COR-L47 (cell line): ENCODE measurements around the gene HGS.
A peak's percentile ranks its signal among the peaks of the same experiment; 100 is the strongest.

Source experiments
- DNase-seq: peaks from one replicate; lab custom pipeline; 2025; lab: John Stamatoyannopoulos, UW

Gene HGS

DNA sequence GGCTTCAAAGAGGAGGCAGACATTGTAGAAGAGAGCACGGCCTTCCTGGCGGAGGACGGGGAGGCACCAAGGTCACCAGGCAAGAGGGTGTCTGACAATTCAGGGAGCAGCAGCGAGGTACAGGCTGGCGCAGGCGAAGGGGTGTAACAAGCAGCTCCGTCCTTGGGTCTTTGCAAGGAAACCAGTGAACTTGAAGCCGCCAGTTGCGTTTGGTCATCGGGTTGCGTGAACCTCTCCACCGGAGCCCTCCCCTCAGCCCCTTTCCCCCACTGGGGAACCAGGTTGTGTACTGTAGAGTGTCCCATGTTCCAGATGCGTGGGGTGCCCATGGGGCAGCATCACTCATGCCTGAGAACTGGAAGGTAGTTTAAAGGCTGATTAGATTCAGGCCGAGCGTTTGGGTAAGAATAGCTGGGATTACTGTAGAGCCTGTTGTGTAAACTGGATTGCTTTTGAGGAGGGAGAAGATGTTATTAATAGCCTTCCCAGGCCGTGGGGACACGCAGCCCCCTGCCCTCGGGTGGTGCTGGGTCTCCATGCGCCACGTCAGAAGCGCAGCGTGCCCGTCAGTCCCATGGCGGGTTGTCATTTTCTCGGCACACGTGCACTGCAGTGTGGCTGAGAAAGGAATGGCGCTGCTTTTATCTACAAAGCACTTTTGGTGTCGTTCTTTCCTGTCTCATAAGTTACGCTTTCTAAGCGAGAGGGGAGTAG is 21.9 kb downstream of the HGS start:
- DNase-seq, result no peak

- DNase-seq, result no peak
These were observed 22.4 kb downstream of the HGS start for GRCh38 chr17:81706232-81706611.

DNA sequence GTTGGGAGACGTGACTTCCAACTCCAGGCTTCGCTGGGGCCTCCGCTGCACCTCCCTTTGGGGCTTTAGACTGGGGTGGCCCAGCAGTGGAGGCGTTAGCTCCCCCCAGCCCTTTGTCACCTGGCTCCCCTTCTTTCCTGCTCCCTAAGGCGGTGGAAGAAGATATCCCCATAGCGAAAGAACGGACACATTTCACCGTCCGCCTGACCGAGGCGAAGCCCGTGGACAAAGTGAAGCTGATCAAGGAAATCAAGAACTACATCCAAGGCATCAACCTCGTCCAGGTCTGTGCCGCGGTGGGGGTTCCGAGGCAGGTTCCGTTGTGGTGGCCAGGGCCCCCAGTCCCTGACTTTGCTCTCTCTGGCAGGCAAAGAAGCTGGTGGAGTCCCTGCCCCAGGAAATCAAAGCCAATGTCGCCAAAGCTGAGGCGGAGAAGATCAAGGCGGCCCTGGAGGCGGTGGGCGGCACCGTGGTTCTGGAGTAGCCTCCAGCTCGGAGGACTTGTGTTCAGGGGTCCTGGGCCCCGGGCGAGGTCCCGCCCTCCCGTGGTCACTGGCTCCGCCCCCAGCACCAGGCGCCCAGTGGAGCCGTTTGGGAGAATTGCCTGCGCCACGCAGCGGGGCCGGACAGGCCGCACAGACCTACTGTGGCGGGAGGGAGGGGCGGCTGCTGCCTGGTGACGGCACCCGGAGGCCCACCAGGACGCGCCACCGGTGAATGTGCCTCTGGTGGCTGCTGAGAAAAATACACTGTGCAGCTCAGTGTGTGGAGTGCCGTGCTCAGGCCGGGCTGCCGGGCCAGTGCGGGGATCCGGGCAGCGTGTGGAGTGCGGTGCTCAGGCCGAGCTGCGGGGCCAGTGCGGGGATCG is 23.2 kb downstream of the HGS start:
- no peak for DNase-seq

DNA sequence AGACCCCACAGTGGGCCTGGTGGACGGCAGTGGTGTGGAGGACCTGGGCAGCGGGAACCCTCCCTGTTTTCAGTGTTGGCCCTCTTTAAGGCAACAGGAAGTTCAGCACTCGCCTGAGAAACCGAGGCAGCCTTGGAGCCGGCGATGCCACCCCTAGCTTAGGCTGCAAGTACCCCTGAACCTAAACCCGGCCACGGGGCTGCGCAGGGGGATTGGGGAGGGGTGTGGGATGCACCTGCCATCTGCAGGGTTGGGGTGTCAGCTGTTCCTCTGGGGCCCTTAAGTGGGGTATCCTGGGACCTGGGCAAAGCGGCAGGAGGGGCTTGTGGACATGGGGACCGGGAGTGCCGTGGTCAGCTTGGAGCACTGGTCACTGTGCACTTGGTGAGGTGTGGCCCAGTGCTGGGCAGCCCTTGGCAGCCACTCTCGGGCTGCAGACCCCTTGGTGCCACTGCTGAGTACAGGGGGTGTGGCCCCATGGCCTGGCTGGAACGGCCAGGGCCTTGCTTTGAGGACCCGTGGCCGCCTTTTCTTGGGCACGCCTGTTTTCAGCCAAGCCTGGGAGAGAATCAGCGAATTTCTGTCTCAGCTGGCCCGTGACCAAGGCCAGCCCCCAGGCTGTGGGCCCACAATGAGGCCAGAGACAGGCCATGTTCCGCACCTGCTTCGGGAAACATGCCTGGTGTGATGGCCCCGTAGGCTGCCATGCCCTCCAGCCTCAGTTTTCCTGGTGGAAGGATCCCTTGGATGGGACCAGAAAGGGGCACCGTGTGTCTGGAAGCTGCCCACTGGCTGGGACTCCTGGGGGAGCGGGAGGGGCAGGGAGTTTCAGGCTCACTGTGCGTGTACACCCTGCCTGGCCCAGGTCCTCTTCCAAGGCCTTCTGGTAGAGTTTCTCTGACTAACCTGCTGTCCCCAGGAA is 24.2 kb downstream of the HGS start:
- no peak for DNase-seq

DNA sequence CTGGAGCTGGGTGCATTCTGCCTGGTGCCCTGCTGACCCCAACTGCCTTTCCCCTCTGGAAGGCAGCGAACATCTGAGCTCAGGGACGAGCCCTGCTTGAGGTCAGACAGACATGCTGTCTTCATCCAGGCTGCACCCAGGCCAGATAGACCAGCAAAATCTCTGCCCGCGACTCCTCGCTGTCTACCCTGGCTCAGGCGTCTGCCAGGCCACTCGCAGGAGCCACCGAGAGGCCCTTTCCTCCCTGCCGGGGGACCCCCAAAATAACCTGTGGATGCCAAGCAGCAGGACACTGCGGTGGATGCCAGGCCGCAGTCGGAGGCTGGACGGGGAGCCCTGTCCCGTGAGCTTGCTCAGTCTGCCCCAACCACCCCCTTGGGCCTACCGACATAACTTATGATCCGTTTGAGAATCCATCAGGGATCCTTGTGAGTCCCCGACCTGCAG is 25.0 kb downstream of the HGS start:
- no peak for DNase-seq

- DNase-seq, result peak; percentile 77
These were observed 26.9 kb downstream of the HGS start for GRCh38 chr17:81710514-81711308.

- DNase-seq, result peak; percentile 76
These were observed 28.1 kb downstream of the HGS start, which contains the start of gene SLC25A10 for GRCh38 chr17:81711814-81712467. TSS of gene SLC25A10 (plus strand) at chr17:81712284. CDS start at chr17:81712427, 143 bp downstream.

DNA sequence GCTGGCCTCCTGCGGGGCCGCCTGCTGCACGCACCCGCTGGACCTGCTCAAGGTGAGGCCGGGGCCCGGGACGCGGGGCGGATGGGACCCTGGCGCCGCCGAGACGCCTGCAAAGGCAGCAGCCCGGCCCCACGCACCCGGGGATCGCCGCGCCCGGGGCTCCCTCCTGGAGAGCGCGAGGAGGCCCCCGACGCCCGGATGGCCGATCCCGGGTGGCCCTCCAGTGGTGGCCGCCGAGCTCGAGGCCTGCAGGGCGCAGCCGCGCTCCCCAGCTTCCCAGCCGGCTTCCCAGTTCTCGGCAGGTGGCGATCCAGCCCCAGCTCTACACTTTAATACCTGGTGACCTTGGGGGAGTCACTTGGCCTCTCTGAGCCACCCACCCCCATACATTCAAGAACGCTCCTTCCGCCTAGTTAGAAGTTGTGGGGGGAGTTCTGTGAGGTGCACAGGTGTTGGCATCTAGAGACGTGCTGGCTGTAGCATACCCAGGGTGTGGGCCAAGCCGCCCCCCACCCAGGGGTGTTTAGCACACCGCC is 28.7 kb downstream of the HGS start:
- no peak for DNase-seq

- DNase-seq, result no peak
These were observed 29.3 kb downstream of the HGS start for GRCh38 chr17:81713004-81713555.

DNA sequence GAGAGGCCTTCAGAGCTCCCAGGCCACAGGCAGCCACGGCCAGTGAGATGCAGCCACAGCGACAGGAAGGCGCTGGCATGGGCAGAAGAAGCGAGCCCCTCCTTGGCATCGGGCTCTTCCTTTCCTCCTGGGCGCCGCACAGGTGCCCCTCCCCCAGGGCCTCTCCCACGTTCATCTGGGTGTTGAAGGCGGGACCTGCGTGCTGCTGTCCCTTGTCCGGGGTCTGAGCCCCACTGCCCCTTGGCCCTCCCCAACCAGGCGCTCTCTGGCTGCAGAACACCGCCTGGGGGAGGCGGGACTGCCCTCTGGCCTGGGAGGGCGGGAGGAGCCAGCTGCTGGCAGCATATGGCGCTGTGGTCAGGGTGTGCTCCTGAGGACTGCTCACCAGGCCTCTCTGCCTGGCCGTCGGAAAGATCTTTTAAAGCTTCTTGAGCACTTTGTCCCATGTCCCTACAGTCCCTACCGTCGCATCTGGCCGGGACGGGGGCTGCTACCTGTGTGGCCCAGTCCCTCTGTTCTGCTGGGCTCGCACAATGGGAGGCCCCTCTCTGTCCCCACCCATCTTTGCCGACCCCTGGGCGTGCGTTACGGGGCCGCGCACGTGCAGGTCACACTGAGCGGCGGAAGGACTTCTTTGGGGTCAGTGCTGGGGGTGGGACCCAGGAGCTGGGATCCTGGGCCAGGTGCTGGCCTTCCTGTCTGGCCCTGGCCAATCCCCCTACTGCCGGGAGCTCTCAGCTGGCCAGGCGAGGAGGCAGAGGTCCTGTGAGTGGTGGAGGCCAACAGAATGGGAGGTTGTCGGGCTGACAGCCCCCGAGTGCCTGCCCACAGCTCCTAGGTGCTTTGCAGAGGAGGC is 30.0 kb downstream of the HGS start:
- no peak for DNase-seq

DNA sequence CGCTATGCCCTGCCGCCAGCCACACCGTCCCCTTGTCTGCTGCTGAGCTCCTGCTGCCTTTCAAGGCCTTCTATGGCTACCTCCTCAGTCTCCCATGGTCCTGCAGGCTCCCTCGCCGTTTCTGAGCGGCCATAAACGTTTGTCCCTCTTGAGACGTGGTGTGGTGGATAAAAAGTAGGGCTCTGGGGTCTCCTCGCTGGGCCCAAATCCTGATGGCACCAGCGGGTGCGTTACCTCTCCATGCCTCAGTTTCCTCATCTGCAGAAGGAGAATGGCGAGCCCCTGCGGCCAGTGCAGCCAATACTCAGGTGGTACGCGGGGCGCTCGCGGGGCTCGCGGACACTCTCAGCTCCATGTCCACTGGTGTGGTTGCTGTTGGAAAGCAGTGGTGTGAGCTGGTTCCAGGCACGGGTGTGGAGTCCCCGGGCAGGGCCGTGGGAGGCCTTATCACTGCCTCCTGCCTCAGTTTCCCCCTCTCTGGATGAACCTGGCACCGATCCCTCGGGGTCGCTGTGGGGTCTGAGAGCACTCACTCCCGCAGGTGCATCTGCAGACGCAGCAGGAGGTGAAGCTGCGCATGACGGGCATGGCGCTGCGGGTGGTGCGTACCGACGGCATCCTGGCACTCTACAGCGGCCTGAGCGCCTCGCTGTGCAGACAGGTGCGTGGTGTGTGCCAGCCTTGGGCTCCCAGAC is 30.7 kb downstream of the HGS start:
- no peak for DNase-seq

- DNase-seq, result no peak
These were observed 31.5 kb downstream of the HGS start for GRCh38 chr17:81715107-81715871.

GRCh38 chr17:81715872-81716673 is 32.3 kb downstream of the HGS start:
- DNase-seq, result no peak

- DNase-seq, result no peak
These were observed 32.8 kb downstream of the HGS start for GRCh38 chr17:81716674-81716996.

DNA sequence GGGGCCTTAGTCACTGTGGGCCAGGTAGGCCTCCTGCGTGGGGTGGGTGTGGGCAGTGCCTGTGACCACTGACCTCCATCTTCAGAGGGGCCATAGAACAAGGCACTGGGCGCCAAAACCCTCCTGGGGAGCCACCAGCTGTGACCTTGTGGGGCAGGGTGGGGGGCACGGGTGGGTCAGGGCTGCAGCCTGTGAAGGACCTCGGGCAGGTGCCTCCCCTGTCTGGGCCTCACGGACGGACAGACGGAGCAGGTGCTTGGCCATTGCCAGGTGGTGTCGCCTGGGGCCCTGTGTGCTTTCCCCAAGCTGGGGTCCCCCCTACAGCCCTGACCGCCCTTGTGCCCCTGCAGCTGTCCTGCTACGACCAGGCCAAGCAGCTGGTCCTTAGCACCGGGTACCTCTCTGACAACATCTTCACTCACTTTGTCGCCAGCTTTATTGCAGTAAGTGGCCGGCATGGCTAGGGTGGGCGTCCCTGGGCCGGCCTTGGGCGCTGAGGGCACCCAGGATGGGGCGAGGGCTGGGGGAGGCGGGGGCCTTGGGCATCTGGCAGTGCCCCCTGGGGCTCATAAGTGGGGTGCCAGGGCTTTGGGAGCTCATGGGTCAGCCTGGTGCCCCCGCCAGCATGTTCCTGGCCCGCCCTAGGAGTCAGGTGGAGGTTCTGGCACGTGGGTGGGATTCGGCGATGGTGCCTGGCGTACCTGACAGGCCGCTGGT is 33.4 kb downstream of the HGS start:
- no peak for DNase-seq

- DNase-seq, result no peak
These were observed 33.9 kb downstream of the HGS start for GRCh38 chr17:81717766-81718089.
